Fibroblast of upper back skin (primary cell): ENCODE measurements around the gene CACNA1A.

Experiments
- DNase-seq: peaks from one replicate; pipeline ENCODE4 v3.0.0-alpha.2; 2013

The CACNA1A gene

DNA sequence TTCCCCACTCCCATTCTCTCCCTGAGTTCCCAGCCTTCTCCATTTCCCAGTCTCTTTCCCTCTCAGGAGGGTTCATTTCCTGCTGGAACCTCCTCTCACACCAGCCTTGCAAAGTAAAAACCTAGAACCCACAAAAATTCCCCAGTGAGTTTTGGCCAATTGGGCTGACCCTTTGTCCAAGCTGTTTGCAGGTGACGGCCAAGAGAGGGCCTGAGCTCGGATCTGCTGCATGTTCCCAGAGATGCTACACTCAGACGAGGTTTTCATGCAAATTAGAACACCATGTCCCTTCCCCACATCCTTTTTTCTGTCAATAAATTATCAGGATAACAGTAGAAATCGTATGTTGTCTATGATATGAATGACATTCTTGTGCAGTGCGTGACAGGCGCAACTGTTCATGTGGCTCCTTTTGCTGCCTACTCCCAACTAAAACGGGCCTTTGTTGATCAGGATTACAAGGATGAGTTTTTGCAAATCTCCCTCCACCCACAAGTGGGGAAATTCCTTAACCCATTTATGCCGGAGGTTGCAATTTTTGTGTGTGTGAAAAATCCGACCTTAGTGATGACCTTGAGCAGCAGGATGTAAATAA is 149.5 kb downstream of the CACNA1A start:
- DNase-seq, result no peak

- no peak for DNase-seq
Measured at GRCh38 chr19:13356185-13356584, 150.1 kb downstream of the CACNA1A start.

- DNase-seq, result no peak
Measured at GRCh38 chr19:13355356-13355755, 150.9 kb downstream of the CACNA1A start.

DNA sequence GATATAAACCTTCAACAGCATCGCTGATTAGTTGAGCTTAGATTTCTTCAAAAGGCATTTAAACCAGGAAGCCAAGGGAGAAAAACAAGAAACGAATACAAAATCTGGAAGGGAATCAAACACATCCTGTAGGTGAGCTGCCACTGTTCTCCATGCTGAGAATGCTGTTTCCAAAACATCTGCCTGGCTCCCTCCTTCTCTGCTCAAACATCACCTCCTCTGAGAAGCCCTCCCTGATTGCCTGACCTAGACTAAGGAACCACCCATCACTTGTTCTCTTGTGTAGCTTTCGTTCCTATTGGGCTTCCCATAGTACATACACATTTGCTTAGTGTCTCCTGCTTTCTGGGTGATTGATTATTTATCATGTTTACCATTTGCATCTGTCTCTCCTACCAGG is 152.7 kb downstream of the CACNA1A start:
- no peak for DNase-seq

GRCh38 chr19:13350759-13351158 is 155.5 kb downstream of the CACNA1A start:
- no peak for DNase-seq

DNA sequence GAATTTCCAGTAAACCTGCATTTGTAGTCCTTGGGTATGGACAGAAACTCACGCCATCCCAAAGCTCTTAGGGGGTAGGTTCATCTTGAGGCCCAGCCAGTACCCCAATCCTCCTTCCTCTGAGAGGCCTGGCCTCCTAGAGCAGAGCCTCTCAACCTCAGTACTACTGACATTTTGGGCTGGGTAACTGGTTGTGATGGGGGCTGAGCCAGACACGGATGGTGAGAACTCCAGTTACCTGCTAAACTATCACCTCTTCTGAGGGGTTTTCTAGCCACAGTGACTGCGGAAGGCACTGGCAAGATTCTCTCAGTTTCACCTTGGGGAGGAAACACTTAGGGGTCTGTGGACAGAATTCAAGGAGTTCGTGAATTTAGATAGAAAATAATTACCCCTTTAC is 156.2 kb downstream of the CACNA1A start:
- DNase-seq, result no peak

DNA sequence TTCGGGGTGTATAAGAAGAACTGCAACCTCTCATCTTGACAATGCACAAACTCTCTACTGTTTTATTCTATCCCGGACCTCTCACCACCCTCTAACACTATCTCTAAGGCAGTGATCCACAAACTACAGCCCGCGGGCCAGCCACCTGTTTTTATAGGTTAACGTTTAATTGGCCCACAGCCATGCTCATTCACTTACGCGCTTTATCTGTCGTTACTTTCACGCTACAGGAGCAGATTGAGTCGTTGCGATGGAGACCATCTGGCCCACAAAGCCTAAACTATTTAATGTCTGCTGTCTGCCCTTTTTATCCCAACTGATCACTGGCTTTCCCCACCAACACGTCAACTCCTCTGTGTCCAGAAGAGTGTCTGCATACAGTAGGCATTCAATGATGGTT is 158.9 kb downstream of the CACNA1A start:
- no peak for DNase-seq

GRCh38 chr19:13343514-13343913 is 162.8 kb downstream of the CACNA1A start:
- DNase-seq, result peak; percentile 7

DNA sequence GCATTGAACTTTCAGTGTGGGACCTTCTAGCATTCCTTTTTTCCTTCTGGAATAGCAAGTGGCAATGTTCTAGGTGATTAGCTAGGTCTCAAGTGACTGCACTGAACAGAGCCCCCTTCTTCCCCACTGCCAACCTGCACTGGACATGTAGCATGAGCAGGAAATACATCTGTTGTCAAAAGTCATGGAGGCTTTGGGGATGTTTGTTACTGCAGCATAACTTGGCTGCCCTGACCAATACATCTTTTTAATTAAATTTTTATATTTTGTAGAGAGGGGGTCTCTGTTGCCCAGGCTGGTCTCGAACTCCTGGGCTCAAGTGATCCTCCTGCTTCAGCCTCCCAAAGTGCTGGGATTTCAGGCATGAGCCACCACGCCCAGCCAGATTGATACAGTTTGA is 163.6 kb downstream of the CACNA1A start:
- no peak for DNase-seq

DNA sequence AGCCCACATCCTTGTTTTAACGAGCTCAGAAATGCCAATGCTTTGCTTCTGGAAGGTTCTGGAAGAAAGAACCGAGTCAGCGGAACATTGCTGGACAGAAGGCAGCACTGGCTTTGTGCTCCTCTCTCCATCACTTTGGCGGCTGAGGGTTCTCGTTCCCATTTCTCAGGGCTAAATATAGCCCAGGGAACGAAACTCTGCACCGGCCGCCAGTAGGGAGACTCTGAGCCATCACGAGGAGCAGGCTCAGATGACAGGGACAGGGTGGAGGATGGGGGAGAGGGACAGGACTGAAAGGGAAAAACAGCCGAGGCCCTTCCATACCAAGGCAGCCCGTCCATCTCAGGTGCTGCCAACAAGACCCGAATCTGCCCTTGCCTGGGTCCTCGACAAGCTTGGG is 166.4 kb downstream of the CACNA1A start:
- DNase-seq, result no peak

GRCh38 chr19:13337181-13337580 is 169.1 kb downstream of the CACNA1A start:
- no peak for DNase-seq

GRCh38 chr19:13334801-13335481 is 171.3 kb downstream of the CACNA1A start:
- DNase-seq, result no peak

DNA sequence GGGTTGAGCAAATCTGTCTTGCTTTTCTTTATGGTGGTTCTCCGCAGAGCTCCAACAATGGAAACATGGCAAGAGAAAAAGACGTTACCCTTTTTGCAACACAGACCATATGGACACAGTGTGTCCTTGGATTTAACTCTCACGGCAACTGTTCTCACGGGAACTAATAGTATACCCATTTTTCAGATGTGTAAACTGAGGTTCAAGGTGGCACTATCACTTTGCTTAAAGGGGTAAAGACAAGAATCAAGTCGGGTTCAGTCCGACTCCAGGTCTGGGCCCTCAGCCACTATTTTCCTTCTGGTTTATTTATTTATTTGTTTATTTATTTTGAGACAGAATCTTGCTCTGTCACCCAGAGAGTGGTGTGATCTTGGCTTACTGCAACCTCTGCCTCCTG is 176.0 kb downstream of the CACNA1A start:
- DNase-seq, result no peak

GRCh38 chr19:13329766-13330165 is 176.5 kb downstream of the CACNA1A start:
- DNase-seq, result no peak

DNA sequence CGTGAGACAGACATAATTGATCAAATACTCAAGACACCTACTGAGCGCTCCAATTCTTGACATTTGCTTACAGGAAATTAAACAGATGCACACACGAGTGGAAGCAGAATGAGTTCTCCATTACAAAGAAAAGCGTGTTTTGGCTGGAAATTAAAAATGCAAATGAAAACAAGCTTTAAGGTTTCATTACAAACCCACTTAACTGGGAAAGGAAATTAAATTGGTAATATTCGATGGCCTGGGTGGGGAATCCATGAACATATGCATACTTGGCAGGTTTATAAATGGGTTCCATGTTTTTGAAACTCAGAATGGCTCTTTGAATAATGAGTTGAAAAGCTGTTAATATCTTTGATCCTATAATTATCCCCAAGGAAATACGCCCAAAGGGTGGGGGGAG is 178.0 kb downstream of the CACNA1A start:
- DNase-seq, result no peak

- DNase-seq, result no peak
Measured at GRCh38 chr19:13319526-13319925, 186.8 kb downstream of the CACNA1A start.

DNA sequence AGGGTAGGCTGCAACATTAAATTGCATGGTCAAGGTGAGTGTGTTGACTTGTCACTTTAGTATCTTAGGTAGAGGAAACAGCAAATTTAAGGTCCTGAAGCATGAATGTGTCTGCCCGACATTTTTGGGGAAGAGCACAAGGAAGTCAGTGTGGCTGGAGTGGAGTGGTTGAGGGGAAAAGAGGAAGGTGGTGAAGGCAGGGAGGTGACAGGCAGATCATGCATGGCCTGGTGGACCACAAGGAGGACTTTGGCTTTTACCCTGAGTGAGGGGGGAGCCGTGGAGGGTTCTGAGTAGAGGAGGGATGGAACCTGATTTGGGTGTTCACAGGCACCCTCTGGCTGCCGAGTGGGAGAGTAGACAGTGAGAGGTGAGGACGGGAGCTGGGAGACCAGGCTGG is 188.1 kb downstream of the CACNA1A start:
- no peak for DNase-seq

- no peak for DNase-seq
Measured at GRCh38 chr19:13315495-13315894, 190.8 kb downstream of the CACNA1A start.

- no peak for DNase-seq
Measured at GRCh38 chr19:13314761-13315160, 191.5 kb downstream of the CACNA1A start.

- DNase-seq, result no peak
Measured at GRCh38 chr19:13313875-13314274, 192.4 kb downstream of the CACNA1A start.

GRCh38 chr19:13309864-13310263 is 196.4 kb downstream of the CACNA1A start:
- DNase-seq, result no peak

DNA sequence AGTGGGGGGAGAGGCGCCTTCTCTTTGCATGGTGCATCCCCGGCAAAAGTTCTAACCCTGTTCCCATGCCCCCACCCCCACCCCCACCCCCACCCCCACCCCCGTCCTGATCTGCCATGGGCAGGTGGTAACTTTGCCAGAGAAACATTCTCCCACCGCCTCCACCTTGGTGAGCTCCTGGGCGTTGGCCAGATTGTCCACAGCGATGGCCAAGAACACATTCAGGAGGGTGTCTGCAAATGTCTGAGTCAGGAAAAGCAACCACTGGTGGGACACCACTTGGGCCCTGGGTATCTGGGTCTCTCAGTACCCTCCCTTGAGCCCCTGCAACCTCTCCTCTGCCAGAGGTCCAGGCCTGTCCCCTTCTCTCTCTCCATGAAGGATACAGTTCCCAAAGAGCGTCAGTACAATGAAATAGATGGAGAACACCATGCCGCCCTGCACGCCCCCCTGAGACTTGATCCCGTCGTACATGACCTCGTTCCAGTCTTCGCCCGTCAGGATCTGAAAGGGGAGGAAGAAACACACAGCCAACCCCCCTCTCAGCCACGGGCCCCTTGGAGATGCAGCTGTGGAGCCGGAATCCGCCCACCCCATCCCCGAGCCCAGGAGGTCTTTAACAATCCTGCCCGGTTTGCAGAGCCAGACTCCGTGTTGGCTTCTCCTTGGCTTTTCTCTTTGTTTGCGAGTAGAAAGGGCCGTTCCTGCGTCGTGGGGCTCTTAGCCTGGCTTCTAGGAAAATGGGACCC is 202.7 kb downstream of the CACNA1A start:
- no peak for DNase-seq

DNA sequence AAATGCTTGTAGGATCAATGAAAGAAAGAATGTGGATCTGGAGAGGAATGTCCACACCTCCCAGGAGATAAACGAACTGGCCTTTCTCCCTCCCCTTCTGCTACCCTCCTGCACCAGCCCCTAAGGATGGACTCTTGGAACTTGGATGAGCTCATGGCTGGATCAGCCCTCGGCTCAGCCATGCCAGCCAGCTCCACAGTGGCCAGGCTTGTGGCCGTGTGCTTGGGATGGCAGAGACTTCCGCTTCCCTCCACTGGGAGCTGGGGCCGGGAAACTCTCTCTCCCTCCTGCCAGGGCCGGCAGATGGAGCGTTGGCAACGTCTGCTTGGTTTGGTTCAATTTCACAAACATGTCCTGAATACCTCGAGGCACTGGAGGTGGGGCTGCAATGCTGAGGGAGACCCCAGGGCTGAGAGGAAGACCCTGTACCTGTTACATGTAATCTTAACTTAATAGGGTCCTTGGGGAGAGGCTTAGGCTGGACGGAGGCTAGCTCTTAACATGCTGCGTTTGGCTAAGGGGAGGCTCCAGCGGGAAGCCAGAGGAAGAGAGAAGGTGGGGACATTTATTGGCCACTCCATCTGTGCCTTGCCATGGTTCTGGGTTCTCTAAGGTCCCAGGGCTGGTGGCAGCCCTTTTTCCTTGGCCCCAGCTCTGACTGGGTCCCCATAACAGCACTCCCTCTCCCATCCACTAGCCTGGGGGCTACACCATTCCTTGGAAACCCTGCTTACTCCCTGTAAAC is 203.6 kb downstream of the CACNA1A start:
- DNase-seq, result no peak
